ENCODE measurements around the gene SKA1. TPM values are rescaled to one million over a fixed set of nuclear protein-coding genes. Genes with fewer than 3 reads are reported as not detected.

SKA1 gene
- total and polyA plus RNA-seq, 9 of the 15 experiments (the other 6 are each of a cell fraction or from before 2014, with no cell fraction given), result 27.8 to 67.2 (median 41.9) TPM

DNA sequence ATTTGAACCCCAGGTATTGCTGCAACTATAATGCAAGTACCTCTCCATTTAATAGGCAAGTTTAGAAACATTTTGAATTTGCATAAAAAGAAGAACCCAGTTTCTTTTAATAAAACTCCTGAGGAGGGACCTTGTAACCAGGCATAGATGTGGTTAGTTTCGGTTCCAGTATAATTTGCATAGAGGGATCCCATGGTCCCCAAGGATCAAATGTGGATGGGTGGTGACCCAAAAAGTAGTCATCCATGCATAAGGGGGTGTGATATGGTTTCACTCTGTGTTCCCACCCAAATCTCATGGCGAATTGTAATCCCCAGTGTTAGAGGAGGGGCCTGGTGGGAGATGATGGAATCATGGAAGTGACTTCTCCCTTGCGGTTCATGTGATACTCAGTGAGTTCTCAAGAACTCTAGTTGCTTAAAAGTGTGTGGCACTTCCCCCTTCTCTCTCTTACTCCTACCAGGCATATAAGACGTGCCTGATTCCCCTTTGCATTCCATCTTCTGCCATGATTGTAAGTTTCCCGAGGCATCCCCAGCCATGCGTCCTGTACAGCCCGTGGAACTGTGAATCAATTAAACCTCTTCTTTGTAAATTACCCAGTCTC lies 40.2 kb upstream of the SKA1 start (continued):
- no peak for TF ChIP-seq ZNF592 (IDR thresholded peaks at IDR 0.05)
- TF ChIP-seq, protein P1, sequence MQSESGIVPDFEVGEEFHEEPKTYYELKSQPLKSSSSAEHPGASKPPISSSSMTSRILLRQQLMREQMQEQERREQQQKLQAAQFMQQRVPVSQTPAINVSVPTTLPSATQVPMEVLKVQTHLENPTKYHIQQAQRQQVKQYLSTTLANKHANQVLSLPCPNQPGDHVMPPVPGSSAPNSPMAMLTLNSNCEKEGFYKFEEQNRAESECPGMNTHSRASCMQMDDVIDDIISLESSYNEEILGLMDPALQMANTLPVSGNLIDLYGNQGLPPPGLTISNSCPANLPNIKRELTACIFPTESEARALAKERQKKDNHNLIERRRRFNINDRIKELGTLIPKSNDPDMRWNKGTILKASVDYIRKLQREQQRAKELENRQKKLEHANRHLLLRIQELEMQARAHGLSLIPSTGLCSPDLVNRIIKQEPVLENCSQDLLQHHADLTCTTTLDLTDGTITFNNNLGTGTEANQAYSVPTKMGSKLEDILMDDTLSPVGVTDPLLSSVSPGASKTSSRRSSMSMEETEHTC (IDR thresholded peaks at IDR 0.05), result no peak

DNA sequence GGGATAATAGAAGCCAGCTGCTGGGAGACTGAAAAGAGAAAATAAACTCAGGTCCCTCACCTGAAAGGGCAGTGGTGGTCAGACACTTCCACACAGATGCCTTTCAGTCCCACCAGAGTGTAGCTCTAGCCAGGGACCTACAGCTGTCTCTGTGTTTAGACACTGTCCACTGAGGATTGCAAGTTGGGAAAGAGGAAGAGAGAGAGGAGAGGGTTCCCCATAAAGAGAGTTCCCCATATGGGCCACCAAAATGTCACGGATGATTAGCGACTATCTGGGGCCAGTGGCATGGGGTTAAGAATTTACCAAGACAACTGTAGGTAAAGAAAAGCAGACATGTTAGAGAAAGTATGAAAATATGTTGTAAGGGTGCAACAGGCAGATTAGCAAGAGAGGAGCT lies 36.7 kb upstream of the SKA1 start:
- Histone ChIP-seq H3K4me1 (replicated peaks in 1 of 2; ENCODE audit: control insufficient read depth in 2 of 2, insufficient read depth in 2 of 2, low read length in 2 of 2) (peaks cover 0 to 7% of the 10 kb centered on the region in 2 experiments; a peak in 3 of 5 replicates), H3K9ac (ENCODE audit: insufficient read depth in 1 of 2, low read depth in 2 of 2, low read length in 2 of 2) (no peak overlapping the region), H3K27me3 (ENCODE audit: control insufficient read depth in 2 of 2, insufficient read depth in 2 of 2, low read length in 2 of 2) (no peaks in the 10 kb centered on the region), H3K27ac (ENCODE audit: extremely low read depth, low read depth, low read length) (no peak overlapping the region), H3K36me3 (ENCODE audit: control insufficient read depth, insufficient read depth, low read length) (no peaks in the 10 kb centered on the region), H3K9me1 (ENCODE audit: control insufficient read depth, insufficient read depth, low read length) (no peaks in the 10 kb centered on the region), H2AFZ (ENCODE audit: low read depth, low read length) (peak overlapping the region; percentile 32; the same call in 1 of the 2 replicates), H3K4me2 (ENCODE audit: insufficient read depth, low read length) (no peak overlapping the region), H3K9me3 (replicated peaks; ENCODE audit: control insufficient read depth, insufficient read depth, low read depth, low read length) (no peaks in the 10 kb centered on the region), H3K79me2 (ENCODE audit: control insufficient read depth, insufficient read depth, low read length) (no peaks in the 10 kb centered on the region), H3K4me3 (no peak overlapping the region), H4K20me1 (replicated peaks; ENCODE audit: control insufficient read depth, insufficient read depth, low read length) (no peaks in the 10 kb centered on the region)
- in situ Hi-C loops (cut with MboI) (no loop called here), intact Hi-C loops (cut with micrococcal nuclease) (no loop called here)
- POLR2A ChIA-PET, result interaction anchor here (0.8 kb wide), 2 partner anchors 13 to 149 kb away, joined by 3 read pairs; no protein-coding TSS in a partner anchor
- TF ChIP-seq TAF9B (IDR thresholded peaks at IDR 0.05; ENCODE audit: partially characterized antibody), result no peak
- TF ChIP-seq HBP1 (CRISPR knock-in tag; IDR thresholded peaks at IDR 0.05), result no peak
- TF ChIP-seq, protein P2, sequence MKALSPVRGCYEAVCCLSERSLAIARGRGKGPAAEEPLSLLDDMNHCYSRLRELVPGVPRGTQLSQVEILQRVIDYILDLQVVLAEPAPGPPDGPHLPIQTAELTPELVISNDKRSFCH (CRISPR knock-in tag; IDR thresholded peaks at IDR 0.05), result no peak
- TF ChIP-seq, protein P2 (tag; IDR thresholded peaks at IDR 0.05), result no peak
- TF ChIP-seq SPI1 (IDR thresholded peaks at IDR 0.05; ENCODE audit: borderline replicate concordance, low read depth, low read length), result 0 out of 2 replicates have a peak, but pooled peaks have one; percentile 19
- DNase-seq (ENCODE audit: extremely low read depth in 1 of 4, low spot score in 3 of 4) (no peak), ATAC-seq (no peak), FAIRE-seq (no peak)
- BruUV-seq (replicated peaks), result no TSS peak
- 20% methylated on average over 2 of the region's 2 CpGs for WGBS (ENCODE audit: insufficient coverage, low coverage, missing lambda C conversion rate)
- CTCF ChIA-PET (ENCODE audit: low intra/inter-chr PET ratio), result no interaction called here
